D721Med (cell line): ENCODE data around the gene FARS2.

Experiments
- DNase-seq: peaks from one replicate; pipeline ENCODE4 v3.0.0; 2011; ENCODE audit warnings: low spot score; ENCODE audit not compliant: insufficient read length
- FAIRE-seq: peaks from 2 replicates; lab custom pipeline; 2011; peaks lifted over from hg19 to GRCh38; lab: Jason Lieb, UNC
- CTCF ChIP-seq: IDR thresholded peaks from 2 replicates; pipeline ENCODE4 v1.5.1; 2012; ENCODE audit warnings: mild to moderate bottlenecking, control low read depth; ENCODE audit not compliant: insufficient read depth; ENCODE audit errors: missing control alignments

FARS2 gene

DNA sequence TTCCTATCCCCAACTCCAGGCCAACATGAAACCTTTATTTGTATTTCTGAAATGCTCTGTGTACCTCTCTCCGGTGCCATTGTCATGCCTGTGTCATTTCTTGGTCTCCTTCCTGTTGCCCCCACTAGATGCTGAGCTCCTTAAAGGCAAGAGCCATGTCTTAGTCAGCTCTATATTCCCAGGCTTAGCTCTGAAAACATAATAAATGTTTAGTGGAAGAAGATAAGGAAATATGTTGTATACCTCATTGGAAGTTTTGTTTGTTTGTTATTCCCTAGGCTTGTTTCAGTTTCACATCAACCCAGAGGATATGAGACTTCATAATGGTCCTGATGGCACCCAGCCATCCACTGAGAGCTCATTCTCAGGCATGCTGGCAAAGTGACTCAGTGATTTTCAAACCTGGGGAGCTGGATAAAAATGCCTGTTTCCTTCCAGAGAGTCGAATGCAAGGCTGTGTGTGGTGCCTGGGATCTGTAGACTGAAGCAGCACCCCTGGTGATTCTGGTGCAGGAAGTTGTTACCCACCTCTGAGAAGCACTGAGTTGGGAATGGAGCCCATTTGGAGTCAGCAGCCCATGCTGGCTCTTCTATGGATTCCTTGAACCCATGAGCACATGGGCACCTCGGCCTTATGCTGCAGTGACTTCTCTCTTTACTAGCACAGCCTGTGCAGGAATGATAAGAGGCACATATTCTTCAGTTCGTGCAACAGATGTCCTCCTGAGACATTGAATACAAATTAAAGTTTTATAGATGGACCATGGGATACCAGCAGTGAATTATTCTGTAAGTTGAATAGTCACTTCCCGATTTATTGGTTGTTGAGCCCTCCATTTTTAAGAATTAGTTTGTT lies 205.2 kb downstream of the FARS2 start:
- no peak for DNase-seq
- no peak for TF ChIP-seq CTCF
- FAIRE-seq = no peak

- no peak for DNase-seq
- TF ChIP-seq CTCF = no peak
- FAIRE-seq = no peak
These were observed 207.3 kb downstream of the FARS2 start for GRCh38 chr6:5468586-5468985.

GRCh38 chr6:5469101-5469846 lies 208.0 kb downstream of the FARS2 start:
- FAIRE-seq (no peak), DNase-seq (no peak)
- no peak for TF ChIP-seq CTCF

DNA sequence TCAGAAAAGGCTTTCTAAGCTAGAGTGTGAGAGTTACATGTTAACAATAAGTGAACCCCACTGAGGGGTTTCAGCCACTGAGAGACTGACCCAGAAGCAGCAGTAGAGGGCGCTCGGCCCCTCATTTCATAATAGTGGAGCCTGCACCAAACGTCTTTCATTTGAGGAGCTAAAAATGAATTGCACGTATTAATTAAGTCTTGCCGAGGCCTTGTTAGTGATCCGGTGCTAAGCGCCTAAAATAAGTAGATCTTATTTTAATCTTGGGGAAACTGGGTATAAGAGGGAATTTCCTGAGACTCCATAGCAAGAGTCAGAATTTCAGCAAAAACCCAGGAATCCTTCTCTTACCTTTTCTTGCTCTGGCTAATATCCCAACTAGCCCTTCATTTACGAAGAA lies 209.7 kb downstream of the FARS2 start:
- DNase-seq (no peak), FAIRE-seq (no peak)
- peak; percentile 91 for TF ChIP-seq CTCF

GRCh38 chr6:5471637-5472398 lies 210.5 kb downstream of the FARS2 start:
- no peak for TF ChIP-seq CTCF
- peak; percentile 64 for FAIRE-seq
- no peak for DNase-seq

DNA sequence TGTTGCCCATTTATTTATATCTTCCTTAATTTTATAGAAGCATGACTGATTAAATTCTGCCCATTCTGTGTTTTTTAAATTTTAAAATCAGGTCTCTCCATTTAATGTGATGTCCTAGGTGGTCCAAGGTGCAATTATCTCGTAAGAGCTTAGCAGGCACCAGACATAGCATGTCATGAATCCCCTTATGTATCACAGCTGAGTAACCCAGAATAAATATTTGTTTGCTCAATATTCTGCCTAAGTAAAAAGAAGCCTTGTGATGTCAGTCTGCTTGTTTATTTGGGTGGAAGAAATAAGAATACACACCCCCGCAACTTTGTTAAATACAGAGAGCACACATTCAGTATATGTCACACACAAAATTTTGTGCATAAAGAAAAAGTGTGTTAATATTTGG lies 211.3 kb downstream of the FARS2 start:
- DNase-seq = no peak
- FAIRE-seq = no peak
- TF ChIP-seq CTCF = no peak
